HFFc6 (cell line): Measurements from ENCODE around the gene GRK2. TPM values are rescaled to one million over a fixed set of nuclear protein-coding genes. Genes with fewer than 3 reads are reported as not detected.

Source experiments
- DNase-seq: peaks from one replicate; pipeline ENCODE4 v3.0.0-alpha.2; 2018
- H3K27ac Mint-ChIP-seq: 2 replicates; pipeline ENCODE4 v1.8.0; 2020; ENCODE audit warnings: mild to moderate bottlenecking, mixed read lengths
- H3K27me3 Mint-ChIP-seq: 2 replicates; pipeline ENCODE4 v1.8.0; 2021; ENCODE audit warnings: mild to moderate bottlenecking, moderate library complexity, mixed read lengths; ENCODE audit not compliant: insufficient read depth
- H3K36me3 Mint-ChIP-seq: 2 replicates; pipeline ENCODE4 v1.8.0; 2021; ENCODE audit warnings: low read depth, mixed read lengths
- H3K4me1 Mint-ChIP-seq: 2 replicates; pipeline ENCODE4 v1.8.0; 2020; ENCODE audit warnings: low read depth, mixed read lengths
- H3K4me3 Mint-ChIP-seq: 2 replicates; pipeline ENCODE4 v1.8.0; 2020; ENCODE audit warnings: mild to moderate bottlenecking, moderate library complexity, mixed read lengths
- H3K9me3 Mint-ChIP-seq: 2 replicates; pipeline ENCODE4 v1.8.0; 2020; ENCODE audit warnings: mild to moderate bottlenecking, mixed read lengths
- total RNA-seq, 6 experiments: library from RNA; stranded (reverse); fragmentation: NEBNext Ultra II Directional; extraction: Animal tissue kit (Norgen Biotek cat#: 25700); gene quantifications; 2 replicates in 1 of 6; 3 replicates in 5 of 6; pipeline ENCODE4 v1.2.3, GENCODE V29; 2021
- TF ChIP-seq, protein P1 (sequence below): fragments of 200-600 bp; sonication (generic); IDR thresholded peaks from 2 replicates; pipeline ENCODE4 v1.5.0; 2021; ENCODE audit warnings: antibody characterized with exemption, mild to moderate bottlenecking

Gene GRK2
- total RNA-seq, 6 experiments from 2014 or later, result 26.2 to 35.5 (median 32.1) TPM

DNA sequence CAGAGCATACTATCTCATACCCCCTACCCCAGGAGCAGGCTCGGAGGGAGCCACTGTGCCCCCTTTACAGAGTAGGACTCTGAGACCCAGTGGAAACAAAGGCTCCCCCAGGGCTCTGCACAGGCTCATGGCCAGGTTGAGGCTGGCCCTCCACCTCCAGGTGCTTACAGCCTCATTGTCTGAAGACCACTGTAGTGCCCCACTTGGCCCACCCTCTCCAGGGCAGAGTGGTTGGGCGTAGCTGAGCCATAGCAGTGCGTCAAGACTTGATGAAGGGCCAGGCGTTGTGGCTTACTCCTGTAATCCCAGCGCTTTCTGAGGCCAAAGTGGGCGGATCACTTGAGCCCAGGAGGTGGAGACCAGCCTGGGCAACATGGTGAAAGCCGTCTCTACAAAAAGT, 24.5 kb downstream of the GRK2 start:
- TF ChIP-seq, protein P1, sequence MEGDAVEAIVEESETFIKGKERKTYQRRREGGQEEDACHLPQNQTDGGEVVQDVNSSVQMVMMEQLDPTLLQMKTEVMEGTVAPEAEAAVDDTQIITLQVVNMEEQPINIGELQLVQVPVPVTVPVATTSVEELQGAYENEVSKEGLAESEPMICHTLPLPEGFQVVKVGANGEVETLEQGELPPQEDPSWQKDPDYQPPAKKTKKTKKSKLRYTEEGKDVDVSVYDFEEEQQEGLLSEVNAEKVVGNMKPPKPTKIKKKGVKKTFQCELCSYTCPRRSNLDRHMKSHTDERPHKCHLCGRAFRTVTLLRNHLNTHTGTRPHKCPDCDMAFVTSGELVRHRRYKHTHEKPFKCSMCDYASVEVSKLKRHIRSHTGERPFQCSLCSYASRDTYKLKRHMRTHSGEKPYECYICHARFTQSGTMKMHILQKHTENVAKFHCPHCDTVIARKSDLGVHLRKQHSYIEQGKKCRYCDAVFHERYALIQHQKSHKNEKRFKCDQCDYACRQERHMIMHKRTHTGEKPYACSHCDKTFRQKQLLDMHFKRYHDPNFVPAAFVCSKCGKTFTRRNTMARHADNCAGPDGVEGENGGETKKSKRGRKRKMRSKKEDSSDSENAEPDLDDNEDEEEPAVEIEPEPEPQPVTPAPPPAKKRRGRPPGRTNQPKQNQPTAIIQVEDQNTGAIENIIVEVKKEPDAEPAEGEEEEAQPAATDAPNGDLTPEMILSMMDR, result no peak
- H3K27ac Mint-ChIP-seq, result no peak overlapping the region
- peaks cover 8% of the 10 kb centered on the region for H3K9me3 Mint-ChIP-seq
- H3K4me1 Mint-ChIP-seq, result peaks cover 34% of the 10 kb centered on the region
- no peak for DNase-seq
- peaks cover 36% of the 10 kb centered on the region for H3K36me3 Mint-ChIP-seq
- peaks cover 6% of the 10 kb centered on the region for H3K27me3 Mint-ChIP-seq
- peak overlapping the region; percentile 17; the same call in 1 of the 2 replicates for H3K4me3 Mint-ChIP-seq

DNA sequence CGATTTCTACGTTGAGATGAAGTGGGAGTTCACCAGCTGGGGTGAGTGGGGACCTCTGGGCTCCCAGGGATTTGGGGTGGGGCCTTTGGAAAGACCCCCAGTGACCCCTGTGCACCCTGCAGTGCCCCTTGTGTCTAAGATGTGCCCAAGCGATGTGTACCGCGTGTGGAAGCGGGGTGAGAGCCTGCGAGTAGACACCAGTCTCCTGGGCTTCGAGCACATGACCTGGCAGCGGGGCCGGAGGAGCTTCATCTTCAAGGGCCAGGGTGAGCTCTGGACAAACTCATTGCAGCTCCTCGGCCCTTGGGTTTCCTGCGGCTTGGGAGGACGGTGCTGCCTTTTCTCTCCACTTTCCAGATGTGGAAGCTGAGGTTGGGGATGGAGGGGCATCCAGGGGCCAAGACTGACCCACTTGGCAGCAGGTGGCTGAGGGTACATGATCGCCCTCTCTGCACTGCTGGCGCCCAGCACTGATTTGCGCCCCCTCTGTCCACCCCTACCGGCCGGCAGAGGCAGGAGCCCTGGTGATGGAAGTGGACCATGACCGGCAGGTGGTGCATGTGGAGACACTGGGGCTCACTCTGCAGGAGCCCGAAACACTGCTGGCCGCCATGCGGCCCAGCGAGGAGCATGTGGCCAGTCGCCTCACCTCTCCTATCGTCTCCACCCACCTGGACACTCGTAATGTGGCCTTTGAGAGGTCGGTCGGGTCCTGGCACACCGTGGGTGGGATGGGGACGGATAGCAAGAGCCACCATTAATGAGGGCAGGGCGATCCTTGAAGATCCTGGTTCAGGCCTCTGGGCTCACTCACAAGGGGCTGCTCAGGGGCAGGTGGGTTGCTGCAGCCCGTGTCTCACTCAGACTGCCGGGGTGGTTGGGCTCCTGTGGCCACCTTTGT, 25.5 kb downstream of the GRK2 start:
- Mint-ChIP-seq H3K27ac (peak overlapping the region; percentile 74), H3K36me3 (peaks cover 45% of the 10 kb centered on the region), H3K27me3 (peaks cover 6% of the 10 kb centered on the region), H3K4me3 (no peak overlapping the region), H3K9me3 (peaks cover 17% of the 10 kb centered on the region), H3K4me1 (peaks cover 34% of the 10 kb centered on the region)
- TF ChIP-seq, protein P1, result no peak
- DNase-seq, result no peak

DNA sequence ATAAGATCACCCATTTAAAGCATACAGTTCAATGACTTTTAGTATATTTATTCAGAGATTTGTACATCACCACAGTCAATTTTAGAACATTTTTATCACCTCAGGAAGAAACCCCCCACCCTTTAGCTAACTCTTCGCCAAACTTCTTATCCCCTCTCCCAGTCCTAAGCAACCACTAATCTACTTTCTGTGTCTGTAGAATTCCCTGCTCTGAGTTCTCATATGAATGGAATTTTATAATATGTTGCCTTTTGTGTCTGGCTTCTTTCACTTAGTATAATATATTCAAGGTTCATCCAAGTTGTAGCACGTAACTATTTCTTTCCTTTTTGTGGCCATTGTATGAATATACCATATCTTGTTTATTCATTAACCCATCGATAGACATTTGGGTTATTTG, 26.4 kb downstream of the GRK2 start:
- H3K36me3 Mint-ChIP-seq, result peaks cover 46% of the 10 kb centered on the region
- peaks cover 26% of the 10 kb centered on the region for H3K4me1 Mint-ChIP-seq
- TF ChIP-seq, protein P1, result no peak
- H3K9me3 Mint-ChIP-seq, result peaks cover 22% of the 10 kb centered on the region
- peak overlapping the region; percentile 74 for H3K27ac Mint-ChIP-seq
- DNase-seq, result peak; percentile 18
- H3K4me3 Mint-ChIP-seq, result peak overlapping the region; percentile 51
- peaks cover 4% of the 10 kb centered on the region for H3K27me3 Mint-ChIP-seq

DNA sequence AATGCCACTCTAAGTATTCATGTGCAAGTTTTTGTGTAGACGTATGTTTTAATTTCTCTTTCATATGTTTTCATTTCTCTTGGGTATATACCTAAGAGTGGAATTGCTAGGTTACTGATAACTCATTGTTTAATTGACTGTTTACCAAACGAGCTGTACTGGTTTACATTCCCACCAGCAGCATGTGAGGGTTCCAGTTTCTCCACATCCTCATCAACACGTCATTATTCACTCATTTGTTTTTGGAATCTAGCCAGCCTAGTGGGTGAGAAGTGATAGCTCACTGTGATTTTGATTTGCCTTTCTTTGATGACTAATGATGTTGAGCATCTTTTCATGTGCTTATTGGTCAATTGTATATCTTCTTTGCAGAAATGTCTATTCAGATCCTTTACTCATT, 26.8 kb downstream of the GRK2 start:
- H3K27ac Mint-ChIP-seq, result peak overlapping the region; percentile 74
- peak overlapping the region; percentile 51 for H3K4me3 Mint-ChIP-seq
- peaks cover 46% of the 10 kb centered on the region for H3K36me3 Mint-ChIP-seq
- peak; percentile 41 for DNase-seq
- H3K9me3 Mint-ChIP-seq, result peaks cover 22% of the 10 kb centered on the region
- TF ChIP-seq, protein P1, result no peak
- H3K27me3 Mint-ChIP-seq, result peaks cover 4% of the 10 kb centered on the region; the same call in 1 of the 2 replicates
- peaks cover 22% of the 10 kb centered on the region for H3K4me1 Mint-ChIP-seq

DNA sequence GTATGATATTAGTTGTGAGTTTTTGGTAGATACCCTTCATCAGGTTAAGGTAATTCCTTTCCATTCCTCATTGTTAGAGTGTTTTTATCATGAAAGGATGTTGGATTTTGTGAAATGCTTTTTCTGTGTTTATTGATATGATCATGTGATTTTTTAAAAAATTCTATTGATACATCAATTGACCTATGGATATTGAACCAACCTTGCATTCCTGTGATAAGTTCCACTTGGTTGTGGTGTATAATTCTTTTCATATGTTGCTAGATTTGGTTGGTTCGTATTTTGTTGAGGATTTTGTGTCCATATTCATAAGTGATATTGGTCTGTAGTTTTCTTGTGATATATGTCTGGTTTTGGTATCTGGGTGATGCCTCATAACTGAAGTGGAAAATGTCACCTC, 29.6 kb downstream of the GRK2 start:
- DNase-seq, result no peak
- Mint-ChIP-seq H3K4me1 (peaks cover 21% of the 10 kb centered on the region), H3K27ac (no peak overlapping the region), H3K27me3 (no peaks in the 10 kb centered on the region), H3K36me3 (peaks cover 52% of the 10 kb centered on the region), H3K9me3 (peaks cover 22% of the 10 kb centered on the region), H3K4me3 (no peak overlapping the region)
- TF ChIP-seq, protein P1, result no peak
